DMS79 treated with DMSO at 0.1 percent for 48 hours (cell line): ENCODE results near the gene ATP6V1G2.

Source experiments
- DNase-seq: peaks from one replicate; lab custom pipeline; 2025; lab: John Stamatoyannopoulos, UW

Gene ATP6V1G2

GRCh38 chr6:31547727-31548543 lies 1.5 kb upstream of the ATP6V1G2 start:
- DNase-seq: no peak

- DNase-seq: peak; percentile 98
These were observed 734 bp upstream of the ATP6V1G2 start, which contains the start of gene NFKBIL1 for GRCh38 chr6:31546958-31547726. Gene NFKBIL1 (plus strand): TSS chr6:31547608. CDS start chr6:31547695, 87 bp downstream.

GRCh38 chr6:31545291-31545690 lies 1.1 kb downstream of the ATP6V1G2 start:
- DNase-seq: no peak

GRCh38 chr6:31544676-31545075 lies 1.7 kb downstream of the ATP6V1G2 start:
- no peak for DNase-seq

- no peak for DNase-seq
These were observed 2.8 kb downstream of the ATP6V1G2 start for GRCh38 chr6:31543639-31544038.

- peak; percentile 97 for DNase-seq
These were observed 4.5 kb downstream of the ATP6V1G2 start, which contains the start of gene DDX39B for GRCh38 chr6:31541658-31542521. Gene DDX39B (minus strand): TSS chr6:31542003. CDS start chr6:31540532, 1,471 bp downstream.

GRCh38 chr6:31541059-31541657 lies 5.2 kb downstream of the ATP6V1G2 start:
- peak; percentile 69 for DNase-seq

- no peak for DNase-seq
These were observed 5.8 kb downstream of the ATP6V1G2 start for GRCh38 chr6:31540640-31541039.

GRCh38 chr6:31538805-31539400 lies 7.5 kb downstream of the ATP6V1G2 start:
- no peak for DNase-seq

GRCh38 chr6:31535538-31536324 lies 10.7 kb downstream of the ATP6V1G2 start:
- DNase-seq: no peak

GRCh38 chr6:31534521-31535040 lies 11.8 kb downstream of the ATP6V1G2 start:
- no peak for DNase-seq

GRCh38 chr6:31534011-31534410 lies 12.4 kb downstream of the ATP6V1G2 start:
- DNase-seq: no peak

- no peak for DNase-seq
These were observed 13.0 kb downstream of the ATP6V1G2 start for GRCh38 chr6:31533455-31533841.

GRCh38 chr6:31532644-31533454 lies 13.6 kb downstream of the ATP6V1G2 start:
- DNase-seq: no peak

GRCh38 chr6:31531771-31532643 lies 14.4 kb downstream of the ATP6V1G2 start:
- no peak for DNase-seq

GRCh38 chr6:31531162-31531561 lies 15.2 kb downstream of the ATP6V1G2 start:
- DNase-seq: no peak

GRCh38 chr6:31530659-31531058 lies 15.7 kb downstream of the ATP6V1G2 start:
- no peak for DNase-seq
